Stimulated activated CD8-positive, alpha-beta memory T cell treated with anti-CD3 and anti-CD28 coated beads, Interleukin-7, amount 100 ng/mL, for 1 hour (primary cell): Measurements from ENCODE around the gene CSNK1A1L.

ENCODE experiments used
- DNase-seq, 2 donors: peaks; one replicate each; pipeline ENCODE4 v3.0.0-alpha.2; 2020; ENCODE audit warnings: low read depth in 2 of 2

The CSNK1A1L gene

DNA sequence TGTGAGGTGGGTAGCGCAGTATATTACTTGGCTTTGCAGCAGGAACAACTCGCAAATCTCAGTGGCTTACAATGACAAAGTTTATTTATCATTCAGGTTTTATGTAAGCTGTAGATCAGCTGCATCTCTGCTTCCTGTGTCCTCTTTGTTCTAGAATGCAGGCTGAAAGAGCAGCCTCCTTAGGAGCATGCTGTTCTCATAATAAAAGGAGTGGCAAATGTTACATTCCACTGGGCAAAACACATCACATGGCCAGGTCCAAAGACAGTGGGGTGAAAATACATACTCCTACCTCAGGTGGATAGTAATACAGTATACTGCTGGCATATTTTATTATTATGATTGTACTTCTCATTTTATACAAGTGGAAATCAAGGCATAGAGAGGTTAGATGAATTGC is 1.2 kb upstream of the CSNK1A1L start:
- DNase-seq: no peak

DNA sequence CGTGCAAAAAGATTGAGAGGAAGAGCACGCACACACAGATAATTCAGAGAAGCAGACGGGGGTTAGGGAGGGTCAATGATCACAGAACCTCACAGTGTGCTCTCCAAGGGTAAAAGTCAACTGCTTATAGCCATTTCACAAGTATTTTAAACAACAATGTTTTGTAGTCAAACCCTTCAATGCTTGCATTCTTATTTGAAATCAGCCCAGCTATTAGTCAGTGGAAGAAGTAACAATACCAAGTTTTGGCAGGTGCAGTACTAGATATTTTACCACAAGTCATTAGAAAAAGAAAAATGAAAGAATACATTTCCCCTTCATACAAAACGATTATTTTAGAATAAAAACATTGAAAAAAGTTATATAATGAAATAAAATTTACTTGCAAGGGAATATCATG is 2.6 kb downstream of the CSNK1A1L start:
- DNase-seq: no peak

DNA sequence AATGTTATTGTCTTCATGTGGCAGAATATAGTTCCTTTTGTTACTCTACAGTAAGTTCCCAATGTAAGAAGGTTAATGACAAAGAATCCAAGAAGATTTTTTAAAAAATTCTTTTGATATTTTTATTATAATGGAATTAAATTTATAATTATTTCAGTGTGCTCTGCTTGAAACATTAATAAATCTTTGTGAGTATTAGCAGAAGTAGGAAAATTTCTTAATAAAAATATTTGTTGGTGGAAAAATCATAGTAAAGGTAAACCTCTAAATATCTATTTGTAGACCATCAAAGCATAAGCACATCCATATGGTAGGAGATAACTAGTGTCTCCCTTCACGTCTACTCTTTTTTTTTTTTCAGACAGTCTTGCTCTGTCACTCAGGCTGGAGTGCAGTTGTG is 4.3 kb downstream of the CSNK1A1L start:
- DNase-seq: no peak

DNA sequence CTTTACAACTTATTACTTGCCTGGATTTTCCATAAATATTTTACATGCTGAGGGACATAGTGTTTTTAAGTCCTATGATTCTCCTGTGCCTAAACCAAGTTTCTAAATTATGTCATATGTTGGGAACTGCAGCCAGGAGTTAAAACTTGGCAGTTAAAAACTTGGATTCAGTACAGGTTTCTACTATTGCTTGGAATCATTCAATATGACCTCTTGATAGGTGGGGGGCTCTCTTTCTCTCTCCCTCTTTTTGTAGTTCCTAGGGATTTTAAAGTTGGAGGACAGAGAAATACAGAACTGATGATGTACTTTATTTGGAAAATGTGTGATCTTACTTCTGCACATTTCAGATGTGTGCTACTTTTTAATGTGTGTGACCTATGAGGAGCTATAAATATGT is 4.7 kb downstream of the CSNK1A1L start:
- DNase-seq: no peak

DNA sequence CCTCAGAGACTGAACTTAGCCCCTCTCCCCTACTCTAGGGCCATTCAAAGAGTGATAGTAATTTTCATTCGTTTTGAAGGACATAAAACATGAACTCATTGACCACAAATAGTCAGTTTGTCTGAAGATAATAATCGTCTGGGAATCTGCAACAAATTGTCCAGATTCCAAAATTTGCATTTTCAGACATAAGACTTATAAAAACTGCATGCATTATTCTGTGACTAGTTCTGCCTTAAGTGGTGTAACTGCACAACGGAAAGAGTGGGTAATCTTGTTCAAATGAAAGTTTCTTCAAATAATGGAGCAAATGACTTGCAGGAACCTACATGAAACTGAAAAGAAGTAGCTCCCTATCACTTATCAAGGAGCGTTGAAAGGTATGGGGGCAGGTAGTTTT is 8.4 kb downstream of the CSNK1A1L start:
- DNase-seq: no peak

DNA sequence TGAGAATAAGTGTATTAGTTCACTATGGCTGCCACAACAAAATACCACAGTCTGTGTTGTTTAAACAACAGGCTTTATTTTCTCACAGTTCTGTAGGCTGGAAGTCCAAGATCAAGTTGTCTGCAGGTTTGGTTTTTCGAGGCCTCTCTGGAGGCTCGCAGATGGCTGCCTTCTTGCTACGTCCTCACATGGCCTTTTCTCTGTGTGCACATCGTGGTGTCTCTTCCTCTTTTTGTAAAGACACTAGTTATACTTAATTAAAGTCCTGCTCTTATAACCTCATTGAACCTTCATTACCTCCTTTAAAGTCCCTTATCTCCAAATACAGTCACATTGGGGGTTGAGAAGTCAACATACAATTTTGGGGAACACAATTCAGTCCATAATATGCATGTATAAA is 10.6 kb downstream of the CSNK1A1L start:
- no peak for DNase-seq

DNA sequence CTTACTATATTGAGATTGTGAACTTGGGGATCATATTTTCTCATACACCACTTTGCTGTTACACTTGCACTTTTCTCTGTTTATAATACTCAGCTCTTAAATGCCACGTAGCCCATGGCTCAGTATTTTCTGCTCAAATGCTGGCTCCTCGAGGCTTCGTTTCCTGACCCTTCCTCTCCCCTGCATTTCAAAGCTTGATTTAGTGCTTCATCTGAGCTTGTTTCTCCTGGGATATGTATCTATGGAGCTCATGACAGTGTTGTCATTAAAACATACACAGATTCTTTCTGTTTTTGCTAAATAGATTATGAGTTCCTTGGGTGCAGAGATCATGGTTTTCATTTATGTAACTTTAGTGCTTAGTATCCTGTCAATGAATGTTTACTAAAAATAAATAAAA is 11.4 kb downstream of the CSNK1A1L start:
- no peak for DNase-seq

DNA sequence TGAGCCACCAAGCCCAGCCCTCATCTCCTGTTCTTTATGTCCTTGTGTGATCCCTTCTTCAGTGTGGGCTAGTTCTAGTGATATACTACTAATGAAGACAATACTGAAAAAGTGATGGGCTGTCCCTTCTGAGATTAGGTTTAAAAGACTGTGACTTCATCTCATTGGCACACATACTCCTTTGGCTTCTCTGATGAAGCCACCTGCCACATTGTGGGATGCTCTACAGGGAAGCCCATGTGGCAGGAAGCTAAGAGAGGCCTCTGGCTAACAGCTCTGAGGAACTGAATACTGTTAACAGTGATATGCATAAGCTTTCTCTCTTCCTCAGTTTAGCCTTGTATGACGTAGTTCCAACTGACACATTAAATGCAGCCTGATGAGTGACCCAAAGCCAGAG is 13.6 kb downstream of the CSNK1A1L start:
- no peak for DNase-seq

DNA sequence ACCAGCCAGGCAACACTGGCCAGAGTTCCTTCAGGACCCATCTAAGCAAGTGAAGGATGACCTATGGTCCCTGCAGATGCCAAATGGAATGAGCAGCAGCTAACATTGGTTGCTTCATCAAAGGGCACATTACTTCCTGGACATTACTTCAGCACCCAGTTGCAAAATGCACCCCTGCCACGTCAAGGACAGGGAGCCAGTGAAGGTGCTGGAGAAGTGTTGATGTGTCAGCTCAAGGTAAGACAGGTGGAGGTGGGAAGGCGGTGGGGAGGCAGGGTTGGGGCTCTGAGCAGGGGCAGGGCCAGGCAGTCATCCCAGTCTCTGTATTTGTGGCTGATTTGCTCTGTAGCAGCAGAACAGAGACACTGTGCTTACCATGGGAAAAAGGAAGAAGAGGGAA is 14.6 kb downstream of the CSNK1A1L start:
- no peak for DNase-seq

DNA sequence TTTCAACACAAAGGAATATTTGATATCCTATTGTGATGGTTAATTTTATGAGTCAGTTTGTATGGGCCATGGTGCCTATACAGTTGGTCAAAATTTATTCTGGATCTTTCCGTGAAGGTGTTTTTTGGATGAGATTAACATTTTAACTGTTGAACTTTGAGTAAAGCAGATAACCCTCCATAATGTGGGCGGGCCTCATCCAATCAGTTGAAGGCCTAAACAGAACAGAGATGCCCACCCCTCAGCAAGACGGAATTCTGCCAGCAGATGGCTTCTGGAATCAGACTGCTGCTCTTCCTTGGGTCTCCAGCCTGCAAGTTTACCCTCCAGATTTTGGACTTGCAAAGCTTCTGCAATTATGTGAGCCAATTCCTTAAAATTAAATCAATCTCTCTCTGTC is 16.0 kb downstream of the CSNK1A1L start:
- DNase-seq: no peak

DNA sequence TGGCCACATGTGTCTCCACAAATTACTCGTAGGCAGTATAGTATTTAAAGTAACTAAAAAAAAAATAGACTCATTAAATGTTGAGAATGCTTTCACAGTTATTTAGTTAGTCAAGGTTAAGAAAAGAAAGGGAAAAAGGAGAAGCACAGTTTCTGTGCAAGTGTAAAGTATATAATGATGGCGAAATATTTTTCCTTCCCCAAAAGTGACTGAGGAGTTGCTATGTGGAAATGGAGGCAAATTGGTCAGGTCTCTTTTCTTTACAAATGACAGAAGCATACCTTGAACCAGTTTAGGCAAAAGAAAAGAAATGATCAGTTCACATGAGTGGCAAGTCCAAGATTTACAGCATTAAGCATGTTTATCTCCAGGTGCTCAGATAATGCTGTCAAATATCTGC is 18.0 kb downstream of the CSNK1A1L start:
- no peak for DNase-seq

DNA sequence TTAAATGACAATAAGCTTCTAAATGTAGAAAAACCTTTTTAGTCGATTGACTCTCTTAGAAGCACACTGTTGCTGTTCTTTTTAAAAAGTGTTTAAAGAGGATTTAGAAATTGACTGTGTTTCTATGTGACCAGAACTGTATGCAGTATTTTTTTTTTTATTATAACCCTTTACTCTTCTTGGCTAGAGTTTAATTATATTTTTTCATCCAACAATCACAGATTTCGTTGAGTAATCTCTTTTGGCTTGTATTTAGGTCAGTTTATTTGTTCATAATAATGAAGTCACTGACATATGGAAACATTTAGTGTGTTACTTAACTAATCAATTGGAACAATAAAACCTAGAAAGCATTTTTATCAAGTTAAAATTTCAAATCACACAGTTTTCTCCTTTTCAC is 19.9 kb downstream of the CSNK1A1L start:
- DNase-seq: no peak

DNA sequence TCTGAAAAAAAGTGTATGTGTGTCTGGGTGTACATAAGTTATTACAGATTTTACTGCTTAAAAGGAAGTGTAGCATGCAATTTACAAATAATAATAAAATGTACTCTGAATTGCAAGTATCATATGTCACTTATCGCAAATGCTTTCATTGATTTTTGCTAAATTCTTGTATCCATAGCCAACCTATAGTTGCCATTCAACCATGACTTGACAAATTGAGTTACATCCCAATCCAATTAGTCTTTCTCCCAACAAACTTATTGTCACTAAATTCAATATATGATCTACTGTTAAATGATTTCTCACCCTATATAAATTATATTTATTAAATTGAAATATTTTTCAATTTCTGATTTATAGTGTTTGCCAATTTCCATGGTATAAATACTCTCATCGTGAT is 28.6 kb downstream of the CSNK1A1L start:
- DNase-seq: no peak

DNA sequence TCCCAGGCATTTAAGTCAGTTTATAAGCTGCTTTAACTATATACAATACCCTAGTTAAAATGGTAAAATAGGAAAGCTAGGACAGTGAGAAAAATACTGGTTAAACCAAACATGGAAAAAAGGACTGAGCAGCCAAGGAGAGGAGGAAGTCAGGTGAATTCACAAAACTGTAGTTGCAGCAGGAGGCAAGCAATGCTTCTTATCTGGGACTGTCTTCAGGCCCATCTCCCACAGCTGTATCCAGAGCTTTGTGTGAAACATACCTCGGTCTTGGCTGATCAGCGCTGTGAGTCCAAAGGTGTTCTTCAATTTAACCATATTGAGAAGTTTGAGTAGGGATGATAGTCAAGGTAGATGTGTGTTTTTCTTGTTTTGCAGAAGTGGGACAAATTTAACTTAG is 30.3 kb downstream of the CSNK1A1L start:
- no peak for DNase-seq

DNA sequence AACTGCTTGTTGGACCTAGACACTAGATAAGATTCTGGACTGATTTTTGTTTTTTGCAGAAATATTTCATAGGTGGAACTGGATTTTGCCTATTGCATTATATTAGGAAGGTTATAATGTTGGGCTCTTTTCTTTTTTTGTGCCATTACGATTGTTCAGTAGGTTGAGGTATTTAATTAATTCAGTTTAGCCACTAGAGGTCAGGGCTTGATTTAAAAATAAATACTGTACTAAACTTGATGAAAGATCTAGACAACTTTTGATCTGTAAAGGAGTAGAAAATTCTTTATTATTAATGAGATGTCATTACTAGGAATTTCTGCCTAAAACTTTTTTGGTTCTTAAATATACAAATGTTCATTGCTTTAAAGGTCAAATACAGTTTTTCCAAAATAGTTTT is 30.8 kb downstream of the CSNK1A1L start:
- no peak for DNase-seq

DNA sequence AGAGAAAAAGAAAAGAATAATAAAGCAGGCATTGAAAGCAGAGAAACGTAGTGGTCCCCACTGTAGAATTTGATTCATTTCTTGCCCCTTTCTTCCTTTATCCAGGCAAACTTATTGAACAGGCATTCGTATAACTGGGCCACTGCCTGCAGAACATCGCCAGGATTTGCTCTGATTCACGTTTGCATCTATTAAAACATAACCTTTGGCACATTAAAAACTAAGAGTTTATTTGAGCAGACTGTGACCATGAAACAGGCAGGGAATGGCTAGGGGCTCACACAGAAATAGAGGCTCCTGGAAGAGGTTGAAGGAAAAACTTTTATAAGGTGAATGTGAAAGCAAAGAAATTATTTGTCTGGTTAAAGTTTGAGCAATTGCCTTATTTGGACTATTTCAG is 33.4 kb downstream of the CSNK1A1L start:
- DNase-seq: no peak

DNA sequence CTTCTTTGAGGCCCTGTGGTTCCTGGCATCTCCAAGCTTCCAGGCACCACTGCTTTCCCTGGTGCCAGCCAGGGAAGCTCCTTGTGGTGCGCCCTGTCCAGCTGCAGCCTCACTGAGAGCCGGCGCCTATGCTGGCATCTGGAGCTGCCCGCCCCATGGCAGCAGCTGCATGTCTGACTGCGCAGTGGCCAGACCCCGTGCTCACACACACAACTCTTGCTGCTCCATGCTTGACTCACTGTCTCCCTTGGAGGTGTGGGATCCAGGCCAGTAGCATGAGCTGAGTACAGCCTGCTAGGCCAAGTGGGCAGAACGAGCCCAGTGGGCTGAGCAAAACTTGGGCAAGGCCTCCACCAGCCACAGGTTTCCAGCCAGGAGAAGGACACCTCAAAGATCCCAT is 34.5 kb downstream of the CSNK1A1L start:
- DNase-seq: no peak

DNA sequence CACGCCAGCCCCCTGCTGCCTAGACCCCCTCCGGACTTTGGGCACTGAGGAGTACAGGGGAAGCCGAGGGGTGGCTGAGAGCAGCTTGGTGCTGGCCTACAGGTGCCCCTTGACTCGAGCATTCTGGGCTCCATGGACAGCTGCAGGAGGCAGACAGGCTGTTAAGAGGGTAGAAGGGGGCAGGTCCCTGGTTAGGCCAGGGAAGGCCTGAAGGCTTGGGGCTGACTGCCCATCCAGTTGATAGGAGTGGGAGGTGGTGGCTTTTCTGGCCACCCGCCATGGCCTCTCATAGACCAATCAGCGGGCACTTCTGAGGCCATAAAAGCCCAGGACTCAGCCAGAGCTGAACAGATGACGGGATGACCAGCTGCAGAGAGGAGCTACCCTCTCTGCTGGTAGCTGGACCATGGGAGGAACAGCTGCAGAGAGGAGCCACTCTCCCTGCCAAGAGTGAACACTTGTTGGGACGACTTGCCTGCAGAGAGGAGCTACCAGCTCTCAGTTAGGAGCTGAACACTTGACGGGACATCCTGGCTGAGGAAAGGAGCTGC is 35.2 kb downstream of the CSNK1A1L start:
- no peak for DNase-seq

DNA sequence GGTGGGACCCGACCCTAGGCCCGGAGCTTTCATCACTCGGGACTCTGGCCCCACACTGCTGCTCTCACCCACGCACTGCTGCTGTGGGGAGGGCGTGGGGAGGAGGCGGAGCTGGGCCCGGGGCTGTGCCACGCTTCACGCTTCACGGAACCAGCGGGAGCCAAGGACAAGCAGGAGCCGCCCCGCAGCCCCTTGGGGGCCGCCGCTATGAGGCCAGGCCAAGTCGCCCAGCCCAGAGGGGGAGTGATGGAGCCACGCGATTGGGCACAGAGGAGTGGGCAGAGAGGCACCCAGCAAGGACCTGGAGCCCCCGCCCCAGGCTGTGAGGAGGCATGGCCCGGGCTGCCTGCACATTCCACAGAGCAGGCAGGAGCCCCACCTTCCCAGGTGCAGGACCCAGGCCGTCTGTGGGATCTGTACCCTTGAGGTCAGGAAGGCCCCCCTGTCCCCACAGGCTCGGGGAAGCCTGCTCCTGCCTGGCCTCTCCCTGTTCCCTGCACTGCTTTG is 35.8 kb downstream of the CSNK1A1L start:
- DNase-seq: no peak

DNA sequence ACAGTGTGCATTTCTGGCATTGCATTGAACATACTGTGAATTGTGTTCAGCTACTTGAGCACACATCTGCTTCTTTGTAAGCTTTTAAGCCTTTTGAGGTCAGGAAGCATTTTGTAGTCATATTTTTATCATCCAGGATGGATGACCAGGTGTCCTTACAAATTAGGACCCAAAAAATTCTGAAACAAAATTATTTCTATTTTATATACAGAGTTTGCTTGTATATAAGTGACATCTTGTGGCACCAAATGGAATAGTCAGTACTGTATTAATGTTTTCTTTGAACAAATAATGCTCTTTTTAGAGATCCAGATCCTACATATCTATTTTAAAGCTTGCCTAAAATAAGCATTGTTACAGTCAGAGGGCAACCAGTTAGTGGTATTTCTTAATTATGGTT is 36.5 kb downstream of the CSNK1A1L start:
- DNase-seq: no peak

DNA sequence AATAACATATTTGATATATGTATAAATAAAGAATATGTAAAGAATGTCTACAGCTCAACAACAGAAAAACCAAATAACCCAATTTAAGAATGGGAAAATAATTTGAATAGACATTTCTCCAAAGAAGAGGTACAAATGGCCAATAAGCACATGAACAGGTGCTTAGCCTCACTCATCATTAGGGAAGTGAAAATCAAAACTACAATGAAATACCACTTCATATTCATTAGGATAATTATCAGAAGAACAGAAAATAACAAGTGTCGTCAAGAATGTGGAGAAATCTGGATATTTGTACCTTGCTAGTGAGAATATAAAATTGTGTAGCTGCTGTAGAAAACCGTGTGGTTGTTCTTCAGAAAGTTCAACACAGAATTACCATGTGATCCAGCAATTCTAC is 37.6 kb downstream of the CSNK1A1L start:
- no peak for DNase-seq

DNA sequence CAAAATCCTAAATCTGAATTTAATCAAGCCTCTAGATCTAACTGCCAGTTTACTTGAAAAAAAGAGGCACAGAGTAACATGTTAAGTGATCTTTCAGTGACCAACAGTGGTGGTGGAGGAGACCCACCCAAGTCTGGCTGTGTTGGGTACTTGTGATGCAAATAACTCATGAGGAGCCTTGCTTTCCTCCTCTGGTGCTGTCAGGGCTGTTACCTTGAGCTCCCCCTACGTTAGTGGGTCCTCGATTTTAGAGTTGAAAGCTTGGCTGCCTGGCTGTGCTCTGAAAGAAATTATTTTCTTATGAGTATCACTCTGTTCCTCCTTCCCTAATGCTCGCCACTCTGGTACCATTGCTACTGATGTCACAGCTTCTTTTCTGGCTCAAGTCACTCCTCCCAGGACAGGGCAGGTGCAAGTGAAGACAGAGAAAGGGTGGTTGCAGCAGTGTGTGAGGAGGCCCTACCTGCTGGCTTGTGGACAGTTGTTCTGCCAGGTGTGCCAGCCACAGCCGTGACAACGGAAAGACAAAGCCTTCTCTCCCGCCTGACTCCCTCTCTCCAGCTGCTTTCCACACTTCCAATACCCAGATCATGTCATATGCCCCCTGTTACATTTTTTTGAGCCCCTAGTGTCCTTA is 39.5 kb downstream of the CSNK1A1L start:
- DNase-seq: no peak

DNA sequence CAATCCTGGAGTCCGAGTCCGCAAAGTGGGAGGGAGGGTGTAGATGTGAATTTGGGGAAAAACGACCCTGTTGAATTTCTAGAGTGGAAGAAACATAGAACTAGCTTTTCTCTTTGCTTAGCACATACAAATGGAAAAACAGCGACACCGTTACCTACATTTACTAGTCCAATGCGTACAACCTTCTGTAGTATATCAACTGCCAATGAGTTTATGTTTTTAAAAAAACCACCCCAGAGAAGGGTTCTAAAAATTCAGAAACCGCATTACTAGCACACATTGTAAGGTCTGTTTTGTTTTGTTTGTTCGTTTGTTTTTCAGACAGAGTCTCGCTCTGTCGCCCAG is 45.6 kb downstream of the CSNK1A1L start:
- DNase-seq: no peak
